ENCODE results near the gene SH2D7.

SH2D7 gene

GRCh38 chr15:78079298-78080087 lies 12.9 kb upstream of the SH2D7 start:
- no peak for DNase-seq

- DNase-seq: no peak
Measured at GRCh38 chr15:78080088-78080460, 12.3 kb upstream of the SH2D7 start.

DNA sequence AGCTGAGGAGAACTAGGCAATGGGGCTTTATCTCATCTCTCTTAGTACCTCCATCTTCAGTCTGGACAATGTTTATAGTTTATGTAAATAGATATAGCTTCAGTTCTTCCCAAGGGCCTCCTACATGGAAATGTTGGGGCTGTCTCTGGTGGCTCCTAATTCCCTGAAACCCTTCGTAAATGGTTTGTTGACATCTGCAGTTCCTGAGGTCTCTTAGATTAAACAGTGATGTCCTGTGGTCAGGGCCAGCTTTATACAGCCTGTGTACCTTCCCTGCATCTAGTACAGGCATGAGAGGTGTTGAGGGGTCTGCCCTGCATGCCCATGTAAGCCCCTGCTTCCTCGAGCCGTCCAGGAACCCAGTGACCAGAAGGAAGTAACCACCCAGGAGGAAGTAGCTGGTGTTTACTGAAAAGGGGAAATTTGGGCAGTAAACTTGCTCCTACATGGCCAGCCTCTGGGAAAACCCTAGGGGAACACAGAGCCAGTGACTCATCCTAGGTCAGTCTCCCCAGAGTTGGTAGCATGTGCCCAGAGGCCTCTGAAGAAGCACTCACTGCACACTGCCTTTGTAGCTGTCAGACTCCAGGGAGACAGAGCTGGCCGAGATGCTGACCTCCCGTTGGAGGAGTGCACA lies 10.1 kb upstream of the SH2D7 start:
- DNase-seq: no peak

DNA sequence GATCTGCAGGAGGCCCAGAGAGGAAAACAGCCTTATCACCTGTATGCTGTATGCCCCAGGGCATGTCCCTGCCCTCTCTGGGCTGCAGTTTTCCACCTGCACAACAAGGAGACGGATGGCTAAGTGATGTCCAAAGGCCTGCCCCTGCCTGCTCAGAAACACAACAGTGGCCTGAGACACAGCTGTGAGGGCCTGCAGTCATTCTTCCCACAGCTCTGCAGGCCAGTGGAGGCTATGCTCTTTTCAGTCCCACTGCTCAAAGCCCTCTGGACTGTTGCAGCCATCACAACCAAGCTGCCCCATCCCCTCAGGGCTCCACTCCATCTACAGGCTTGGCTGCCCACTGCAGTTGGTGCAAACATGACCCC lies 9.6 kb upstream of the SH2D7 start:
- no peak for DNase-seq

GRCh38 chr15:78083186-78083585 lies 9.2 kb upstream of the SH2D7 start:
- DNase-seq: no peak

- no peak for DNase-seq
Measured at GRCh38 chr15:78083687-78084448, 8.5 kb upstream of the SH2D7 start.

GRCh38 chr15:78084449-78084750 lies 8.0 kb upstream of the SH2D7 start:
- DNase-seq: no peak

- DNase-seq: no peak
Measured at GRCh38 chr15:78085928-78086327, 6.4 kb upstream of the SH2D7 start.

DNA sequence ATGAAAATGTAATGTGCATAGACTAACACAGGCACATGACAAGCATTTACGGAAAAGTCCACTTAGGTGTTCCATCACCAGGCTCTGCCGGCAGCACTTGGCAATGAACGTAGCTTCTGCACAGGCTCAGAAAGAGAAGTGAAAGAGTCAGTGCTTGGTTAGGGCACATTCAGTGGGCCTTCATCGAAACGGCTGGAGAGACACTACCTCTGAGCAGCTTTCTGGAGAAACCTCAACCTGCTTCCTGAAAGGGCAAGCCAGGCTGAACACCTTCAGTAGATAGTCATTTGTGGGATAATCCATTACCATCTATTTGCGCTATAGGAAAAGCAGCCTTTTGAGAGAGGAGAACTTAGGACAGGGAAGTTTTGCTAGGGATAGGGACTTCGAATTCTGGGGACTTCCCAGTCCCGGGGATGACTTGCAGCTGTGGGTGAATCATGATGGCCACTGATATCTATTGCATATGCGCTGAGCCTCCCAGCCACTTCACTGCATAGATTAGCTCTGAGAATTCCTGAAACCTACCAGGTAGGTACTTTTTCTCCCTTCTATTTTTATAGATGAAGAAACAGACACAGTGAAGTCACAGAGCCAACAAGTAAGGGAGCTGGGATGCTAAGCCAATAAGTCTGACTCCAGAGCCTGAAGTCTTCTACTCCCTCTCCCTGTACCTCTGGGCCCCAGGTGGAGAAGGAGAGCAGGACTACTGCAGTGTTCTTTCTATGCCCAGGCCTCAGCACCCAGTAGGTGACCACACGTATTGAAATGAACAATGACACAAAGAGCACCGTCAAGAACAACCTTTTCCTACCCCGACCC lies 4.2 kb upstream of the SH2D7 start:
- no peak for DNase-seq

DNA sequence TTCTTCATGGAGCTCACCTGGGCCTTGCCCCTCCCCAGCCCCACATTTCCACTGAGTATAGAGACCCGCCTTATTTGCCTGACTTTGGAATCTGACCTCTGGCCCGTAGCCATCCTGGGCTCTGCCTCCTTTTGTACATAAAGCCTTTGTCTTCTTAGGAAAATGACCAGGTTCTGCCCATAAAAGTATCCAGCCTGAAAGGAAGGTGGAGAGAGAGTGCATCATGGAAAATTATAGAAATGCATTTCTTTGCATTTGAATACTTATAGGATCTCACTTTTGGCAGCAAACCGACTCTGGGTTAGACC lies 3.6 kb upstream of the SH2D7 start:
- no peak for DNase-seq

GRCh38 chr15:78090422-78091063 lies 1.8 kb upstream of the SH2D7 start:
- no peak for DNase-seq

GRCh38 chr15:78093242-78094020 lies 1.1 kb downstream of the SH2D7 start:
- DNase-seq: no peak

DNA sequence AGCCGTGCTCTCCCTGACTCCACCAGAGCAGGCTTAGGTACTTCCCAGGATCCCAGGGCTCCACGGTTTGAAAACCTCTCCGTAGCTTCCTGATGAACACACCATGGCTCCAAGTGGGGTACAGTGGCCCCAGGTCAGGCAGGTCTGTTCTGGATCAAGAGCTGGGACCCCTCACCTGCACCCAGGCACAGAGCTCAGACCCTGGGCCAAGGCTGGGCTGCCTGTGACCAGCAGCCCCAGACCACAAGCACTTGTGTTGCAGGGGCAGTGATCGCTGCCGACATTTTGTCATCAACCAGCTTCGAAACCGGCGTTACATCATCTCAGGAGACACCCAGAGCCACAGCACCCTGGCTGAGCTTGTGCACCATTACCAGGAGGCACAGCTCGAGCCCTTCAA lies 5.3 kb downstream of the SH2D7 start:
- no peak for DNase-seq

- DNase-seq: no peak
Measured at GRCh38 chr15:78098131-78098755, 5.9 kb downstream of the SH2D7 start.

GRCh38 chr15:78100886-78101285 lies 8.5 kb downstream of the SH2D7 start:
- DNase-seq: no peak

GRCh38 chr15:78101423-78102105 lies 9.2 kb downstream of the SH2D7 start:
- no peak for DNase-seq

- no peak for DNase-seq
Measured at GRCh38 chr15:78102211-78102610, 9.8 kb downstream of the SH2D7 start.

- no peak for DNase-seq
Measured at GRCh38 chr15:78102741-78103140, 10.4 kb downstream of the SH2D7 start.

DNA sequence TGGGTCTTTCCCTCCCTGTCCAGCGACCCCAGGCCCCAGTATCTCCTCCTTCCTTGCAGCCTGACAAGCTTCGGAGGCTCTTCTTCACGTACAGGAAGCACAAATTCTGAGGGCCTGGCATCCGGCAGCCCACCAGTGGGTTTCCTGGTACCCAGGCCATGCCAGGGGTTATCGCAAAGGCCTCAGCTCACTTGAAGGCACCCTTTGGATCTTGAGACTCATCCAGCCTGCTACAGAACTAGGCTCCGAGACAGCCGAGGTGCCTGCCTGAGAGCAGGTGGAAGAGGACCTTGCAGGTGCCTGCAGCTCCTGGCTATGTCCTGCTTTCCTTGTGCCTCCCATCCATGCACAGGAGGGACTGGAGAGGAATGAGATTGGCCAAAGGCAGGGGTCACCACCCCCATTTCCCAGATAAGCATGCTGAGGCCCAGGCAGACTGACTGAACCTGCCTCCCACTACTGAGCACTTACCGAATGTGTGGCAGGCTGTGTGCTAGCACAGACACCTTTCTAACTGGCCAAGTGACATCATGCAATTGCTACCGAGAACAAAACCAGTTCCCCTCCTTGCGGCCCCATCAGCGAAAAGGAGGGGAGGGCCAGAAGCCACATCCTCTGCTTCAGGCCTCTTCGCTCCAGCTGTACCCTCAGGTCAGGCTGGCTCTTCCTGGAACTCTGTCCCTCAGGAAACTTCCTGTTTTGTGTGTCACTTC lies 11.2 kb downstream of the SH2D7 start:
- no peak for DNase-seq

- DNase-seq: no peak
Measured at GRCh38 chr15:78104119-78104479, 11.7 kb downstream of the SH2D7 start.
